ENCODE results near the gene MTSS2.

MTSS2 gene

DNA sequence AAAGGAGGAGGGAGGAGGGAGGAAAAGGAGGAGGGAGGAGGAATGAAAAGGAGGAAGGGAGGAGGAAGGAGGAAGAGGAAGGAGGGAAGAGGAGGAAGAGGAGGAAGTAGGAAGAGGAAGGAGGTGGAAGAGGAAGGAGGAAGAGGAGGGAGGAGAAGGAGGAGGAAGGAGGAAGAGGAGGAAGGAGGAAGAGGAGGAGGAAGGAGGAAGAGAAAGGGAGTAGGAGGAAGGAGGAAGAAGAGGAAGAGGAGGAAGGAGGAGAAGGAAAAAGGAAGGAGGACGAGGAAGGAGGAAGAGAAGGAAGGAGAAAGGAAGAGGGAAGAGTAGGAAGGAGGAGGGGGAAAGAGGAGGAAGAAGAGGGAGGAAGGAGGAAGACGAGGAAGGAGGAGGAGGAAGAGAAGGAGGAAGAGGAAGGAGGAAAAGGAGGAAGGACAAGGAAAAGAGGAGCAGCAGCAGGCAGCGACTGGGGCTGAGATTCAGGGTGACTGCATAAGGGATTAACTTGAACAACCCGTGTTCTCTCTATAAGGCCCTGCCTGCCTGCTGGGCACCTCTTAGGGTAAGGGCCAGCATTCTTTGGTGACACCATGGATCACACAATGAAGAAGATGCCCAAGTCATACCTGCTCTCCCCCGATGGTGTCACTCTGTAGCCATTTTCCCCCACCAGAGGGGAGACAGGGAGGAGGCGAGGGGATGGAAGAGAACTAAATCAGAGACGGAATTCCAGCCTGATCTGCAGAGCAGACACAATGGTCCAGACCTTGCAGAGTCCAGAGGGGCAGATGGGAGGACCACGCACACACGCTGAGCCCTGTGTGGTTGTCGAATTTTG, 40.9 kb downstream of the MTSS2 start (continued):
- TF ChIP-seq ZNF423 (tag by site-specific recombination; IDR thresholded peaks at IDR 0.05) = no peak
- no peak for TF ChIP-seq OVOL3 (tag by site-specific recombination; IDR thresholded peaks at IDR 0.05)
- 0 out of 2 replicates have a peak, but pooled peaks have one; percentile 2 for TF ChIP-seq ZNF138 (tag by site-specific recombination; IDR thresholded peaks at IDR 0.05; ENCODE audit: borderline replicate concordance)
- TF ChIP-seq, protein P1, sequence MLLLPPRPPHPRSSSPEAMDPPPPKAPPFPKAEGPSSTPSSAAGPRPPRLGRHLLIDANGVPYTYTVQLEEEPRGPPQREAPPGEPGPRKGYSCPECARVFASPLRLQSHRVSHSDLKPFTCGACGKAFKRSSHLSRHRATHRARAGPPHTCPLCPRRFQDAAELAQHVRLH (tag by site-specific recombination; IDR thresholded peaks at IDR 0.05) = no peak
- TF ChIP-seq ZNF211 (tag by site-specific recombination; IDR thresholded peaks at IDR 0.05; ENCODE audit: low read depth) = 0 out of 2 replicates have a peak, but pooled peaks have one; percentile 63
- TF ChIP-seq, protein P2, sequence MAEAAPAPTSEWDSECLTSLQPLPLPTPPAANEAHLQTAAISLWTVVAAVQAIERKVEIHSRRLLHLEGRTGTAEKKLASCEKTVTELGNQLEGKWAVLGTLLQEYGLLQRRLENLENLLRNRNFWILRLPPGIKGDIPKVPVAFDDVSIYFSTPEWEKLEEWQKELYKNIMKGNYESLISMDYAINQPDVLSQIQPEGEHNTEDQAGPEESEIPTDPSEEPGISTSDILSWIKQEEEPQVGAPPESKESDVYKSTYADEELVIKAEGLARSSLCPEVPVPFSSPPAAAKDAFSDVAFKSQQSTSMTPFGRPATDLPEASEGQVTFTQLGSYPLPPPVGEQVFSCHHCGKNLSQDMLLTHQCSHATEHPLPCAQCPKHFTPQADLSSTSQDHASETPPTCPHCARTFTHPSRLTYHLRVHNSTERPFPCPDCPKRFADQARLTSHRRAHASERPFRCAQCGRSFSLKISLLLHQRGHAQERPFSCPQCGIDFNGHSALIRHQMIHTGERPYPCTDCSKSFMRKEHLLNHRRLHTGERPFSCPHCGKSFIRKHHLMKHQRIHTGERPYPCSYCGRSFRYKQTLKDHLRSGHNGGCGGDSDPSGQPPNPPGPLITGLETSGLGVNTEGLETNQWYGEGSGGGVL (tag by site-specific recombination; IDR thresholded peaks at IDR 0.05) = peak; percentile 55; the same call in 1 of the 2 replicates
- no peak for TF ChIP-seq ZNF670 (tag by site-specific recombination; IDR thresholded peaks at IDR 0.05; ENCODE audit: low read depth)
- TF ChIP-seq KLF10 (tag by site-specific recombination; IDR thresholded peaks at IDR 0.05) = no peak
- TF ChIP-seq ZEB2 (tag by site-specific recombination; IDR thresholded peaks at IDR 0.05) = no peak
- TF ChIP-seq ZNF660 (tag by site-specific recombination; IDR thresholded peaks at IDR 0.05) = no peak
- TF ChIP-seq, protein P3, sequence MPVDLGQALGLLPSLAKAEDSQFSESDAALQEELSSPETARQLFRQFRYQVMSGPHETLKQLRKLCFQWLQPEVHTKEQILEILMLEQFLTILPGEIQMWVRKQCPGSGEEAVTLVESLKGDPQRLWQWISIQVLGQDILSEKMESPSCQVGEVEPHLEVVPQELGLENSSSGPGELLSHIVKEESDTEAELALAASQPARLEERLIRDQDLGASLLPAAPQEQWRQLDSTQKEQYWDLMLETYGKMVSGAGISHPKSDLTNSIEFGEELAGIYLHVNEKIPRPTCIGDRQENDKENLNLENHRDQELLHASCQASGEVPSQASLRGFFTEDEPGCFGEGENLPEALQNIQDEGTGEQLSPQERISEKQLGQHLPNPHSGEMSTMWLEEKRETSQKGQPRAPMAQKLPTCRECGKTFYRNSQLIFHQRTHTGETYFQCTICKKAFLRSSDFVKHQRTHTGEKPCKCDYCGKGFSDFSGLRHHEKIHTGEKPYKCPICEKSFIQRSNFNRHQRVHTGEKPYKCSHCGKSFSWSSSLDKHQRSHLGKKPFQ (tag by site-specific recombination; IDR thresholded peaks at IDR 0.05) = no peak
- TF ChIP-seq ZNF302 (tag by site-specific recombination; IDR thresholded peaks at IDR 0.05; ENCODE audit: low read depth) = no peak
- TF ChIP-seq KLF16 (tag by site-specific recombination; IDR thresholded peaks at IDR 0.05) = no peak
- TF ChIP-seq ZNF341 (tag by site-specific recombination; IDR thresholded peaks at IDR 0.05; ENCODE audit: low read depth) = no peak
- no peak for TF ChIP-seq ZNF214 (tag by site-specific recombination; IDR thresholded peaks at IDR 0.05; ENCODE audit: borderline replicate concordance)
- TF ChIP-seq, protein P4, sequence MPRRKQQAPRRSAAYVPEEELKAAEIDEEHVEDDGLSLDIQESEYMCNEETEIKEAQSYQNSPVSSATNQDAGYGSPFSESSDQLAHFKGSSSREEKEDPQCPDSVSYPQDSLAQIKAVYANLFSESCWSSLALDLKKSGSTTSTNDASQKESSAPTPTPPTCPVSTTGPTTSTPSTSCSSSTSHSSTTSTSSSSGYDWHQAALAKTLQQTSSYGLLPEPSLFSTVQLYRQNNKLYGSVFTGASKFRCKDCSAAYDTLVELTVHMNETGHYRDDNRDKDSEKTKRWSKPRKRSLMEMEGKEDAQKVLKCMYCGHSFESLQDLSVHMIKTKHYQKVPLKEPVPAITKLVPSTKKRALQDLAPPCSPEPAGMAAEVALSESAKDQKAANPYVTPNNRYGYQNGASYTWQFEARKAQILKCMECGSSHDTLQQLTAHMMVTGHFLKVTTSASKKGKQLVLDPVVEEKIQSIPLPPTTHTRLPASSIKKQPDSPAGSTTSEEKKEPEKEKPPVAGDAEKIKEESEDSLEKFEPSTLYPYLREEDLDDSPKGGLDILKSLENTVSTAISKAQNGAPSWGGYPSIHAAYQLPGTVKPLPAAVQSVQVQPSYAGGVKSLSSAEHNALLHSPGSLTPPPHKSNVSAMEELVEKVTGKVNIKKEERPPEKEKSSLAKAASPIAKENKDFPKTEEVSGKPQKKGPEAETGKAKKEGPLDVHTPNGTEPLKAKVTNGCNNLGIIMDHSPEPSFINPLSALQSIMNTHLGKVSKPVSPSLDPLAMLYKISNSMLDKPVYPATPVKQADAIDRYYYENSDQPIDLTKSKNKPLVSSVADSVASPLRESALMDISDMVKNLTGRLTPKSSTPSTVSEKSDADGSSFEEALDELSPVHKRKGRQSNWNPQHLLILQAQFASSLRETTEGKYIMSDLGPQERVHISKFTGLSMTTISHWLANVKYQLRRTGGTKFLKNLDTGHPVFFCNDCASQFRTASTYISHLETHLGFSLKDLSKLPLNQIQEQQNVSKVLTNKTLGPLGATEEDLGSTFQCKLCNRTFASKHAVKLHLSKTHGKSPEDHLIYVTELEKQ (tag by site-specific recombination; IDR thresholded peaks at IDR 0.05; ENCODE audit: borderline replicate concordance) = no peak
- no peak for TF ChIP-seq ZNF610 (tag by site-specific recombination; IDR thresholded peaks at IDR 0.05; ENCODE audit: borderline replicate concordance)
- TF ChIP-seq ZNF174 (tag by site-specific recombination; IDR thresholded peaks at IDR 0.05) = no peak
- TF ChIP-seq YY2 (tag by site-specific recombination; IDR thresholded peaks at IDR 0.05) = 0 out of 2 replicates have a peak, but pooled peaks have one; percentile 46
- TF ChIP-seq, protein P5, sequence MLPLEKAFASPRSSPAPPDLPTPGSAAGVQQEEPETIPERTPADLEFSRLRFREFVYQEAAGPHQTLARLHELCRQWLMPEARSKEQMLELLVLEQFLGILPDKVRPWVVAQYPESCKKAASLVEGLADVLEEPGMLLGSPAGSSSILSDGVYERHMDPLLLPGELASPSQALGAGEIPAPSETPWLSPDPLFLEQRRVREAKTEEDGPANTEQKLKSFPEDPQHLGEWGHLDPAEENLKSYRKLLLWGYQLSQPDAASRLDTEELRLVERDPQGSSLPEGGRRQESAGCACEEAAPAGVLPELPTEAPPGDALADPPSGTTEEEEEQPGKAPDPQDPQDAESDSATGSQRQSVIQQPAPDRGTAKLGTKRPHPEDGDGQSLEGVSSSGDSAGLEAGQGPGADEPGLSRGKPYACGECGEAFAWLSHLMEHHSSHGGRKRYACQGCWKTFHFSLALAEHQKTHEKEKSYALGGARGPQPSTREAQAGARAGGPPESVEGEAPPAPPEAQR (tag by site-specific recombination; IDR thresholded peaks at IDR 0.05) = 0 out of 2 replicates have a peak, but pooled peaks have one; percentile 12
- no peak for TF ChIP-seq GFI1B (tag by site-specific recombination; IDR thresholded peaks at IDR 0.05)
- TF ChIP-seq, protein P6, sequence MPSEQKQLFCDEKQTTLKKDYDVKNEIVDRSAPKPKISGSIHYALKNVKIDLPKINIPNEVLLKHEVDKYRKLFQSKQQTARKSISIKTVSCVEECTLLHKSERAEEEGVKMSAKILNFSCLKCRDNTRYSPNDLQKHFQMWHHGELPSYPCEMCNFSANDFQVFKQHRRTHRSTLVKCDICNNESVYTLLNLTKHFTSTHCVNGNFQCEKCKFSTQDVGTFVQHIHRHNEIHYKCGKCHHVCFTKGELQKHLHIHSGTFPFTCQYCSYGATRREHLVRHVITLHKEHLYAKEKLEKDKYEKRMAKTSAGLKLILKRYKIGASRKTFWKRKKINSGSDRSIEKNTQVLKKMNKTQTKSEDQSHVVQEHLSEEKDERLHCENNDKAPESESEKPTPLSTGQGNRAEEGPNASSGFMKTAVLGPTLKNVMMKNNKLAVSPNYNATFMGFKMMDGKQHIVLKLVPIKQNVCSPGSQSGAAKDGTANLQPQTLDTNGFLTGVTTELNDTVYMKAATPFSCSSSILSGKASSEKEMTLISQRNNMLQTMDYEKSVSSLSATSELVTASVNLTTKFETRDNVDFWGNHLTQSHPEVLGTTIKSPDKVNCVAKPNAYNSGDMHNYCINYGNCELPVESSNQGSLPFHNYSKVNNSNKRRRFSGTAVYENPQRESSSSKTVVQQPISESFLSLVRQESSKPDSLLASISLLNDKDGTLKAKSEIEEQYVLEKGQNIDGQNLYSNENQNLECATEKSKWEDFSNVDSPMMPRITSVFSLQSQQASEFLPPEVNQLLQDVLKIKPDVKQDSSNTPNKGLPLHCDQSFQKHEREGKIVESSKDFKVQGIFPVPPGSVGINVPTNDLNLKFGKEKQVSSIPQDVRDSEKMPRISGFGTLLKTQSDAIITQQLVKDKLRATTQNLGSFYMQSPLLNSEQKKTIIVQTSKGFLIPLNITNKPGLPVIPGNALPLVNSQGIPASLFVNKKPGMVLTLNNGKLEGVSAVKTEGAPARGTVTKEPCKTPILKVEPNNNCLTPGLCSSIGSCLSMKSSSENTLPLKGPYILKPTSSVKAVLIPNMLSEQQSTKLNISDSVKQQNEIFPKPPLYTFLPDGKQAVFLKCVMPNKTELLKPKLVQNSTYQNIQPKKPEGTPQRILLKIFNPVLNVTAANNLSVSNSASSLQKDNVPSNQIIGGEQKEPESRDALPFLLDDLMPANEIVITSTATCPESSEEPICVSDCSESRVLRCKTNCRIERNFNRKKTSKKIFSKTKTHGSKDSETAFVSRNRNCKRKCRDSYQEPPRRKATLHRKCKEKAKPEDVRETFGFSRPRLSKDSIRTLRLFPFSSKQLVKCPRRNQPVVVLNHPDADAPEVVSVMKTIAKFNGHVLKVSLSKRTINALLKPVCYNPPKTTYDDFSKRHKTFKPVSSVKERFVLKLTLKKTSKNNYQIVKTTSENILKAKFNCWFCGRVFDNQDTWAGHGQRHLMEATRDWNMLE (tag by site-specific recombination; conservative IDR thresholded peaks at IDR 0.05; ENCODE audit: low read depth) = no peak
- no peak for TF ChIP-seq TRIM28 (IDR thresholded peaks at IDR 0.05; ENCODE audit: borderline replicate concordance, low read length)
- TF ChIP-seq, protein P7, sequence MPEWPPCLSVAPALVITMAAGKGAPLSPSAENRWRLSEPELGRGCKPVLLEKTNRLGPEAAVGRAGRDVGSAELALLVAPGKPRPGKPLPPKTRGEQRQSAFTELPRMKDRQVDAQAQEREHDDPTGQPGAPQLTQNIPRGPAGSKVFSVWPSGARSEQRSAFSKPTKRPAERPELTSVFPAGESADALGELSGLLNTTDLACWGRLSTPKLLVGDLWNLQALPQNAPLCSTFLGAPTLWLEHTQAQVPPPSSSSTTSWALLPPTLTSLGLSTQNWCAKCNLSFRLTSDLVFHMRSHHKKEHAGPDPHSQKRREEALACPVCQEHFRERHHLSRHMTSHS (tag by site-specific recombination; IDR thresholded peaks at IDR 0.05) = no peak
